GM19035 (cell line): ENCODE measurements around the gene KCNH1.

Experiments
- ATAC-seq: cut with Tn5 transposase; IDR thresholded peaks from one replicate; pipeline ENCODE4 v1.9.1; 2021; ENCODE audit not compliant: unreplicated experiment

KCNH1 gene

DNA sequence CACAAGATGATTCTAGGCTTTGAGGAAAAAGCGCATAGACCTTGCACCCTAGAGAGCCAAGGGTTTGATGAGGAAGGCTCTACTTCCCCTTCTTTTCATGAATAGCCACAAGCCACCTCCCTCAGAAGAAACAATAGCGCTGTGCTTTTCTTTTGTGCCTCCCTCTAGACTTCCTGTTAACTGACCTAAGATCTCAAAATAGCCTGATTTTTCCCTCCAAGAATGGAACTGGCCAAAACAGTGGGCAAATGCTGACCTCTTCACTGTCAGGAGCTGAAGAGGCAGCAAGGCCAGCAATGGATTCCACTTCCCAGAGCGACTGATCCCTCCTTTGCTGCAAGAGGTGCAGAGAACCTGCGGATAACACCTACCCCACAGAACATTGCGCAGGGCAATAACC lies 362.8 kb downstream of the KCNH1 start:
- ATAC-seq = no peak

DNA sequence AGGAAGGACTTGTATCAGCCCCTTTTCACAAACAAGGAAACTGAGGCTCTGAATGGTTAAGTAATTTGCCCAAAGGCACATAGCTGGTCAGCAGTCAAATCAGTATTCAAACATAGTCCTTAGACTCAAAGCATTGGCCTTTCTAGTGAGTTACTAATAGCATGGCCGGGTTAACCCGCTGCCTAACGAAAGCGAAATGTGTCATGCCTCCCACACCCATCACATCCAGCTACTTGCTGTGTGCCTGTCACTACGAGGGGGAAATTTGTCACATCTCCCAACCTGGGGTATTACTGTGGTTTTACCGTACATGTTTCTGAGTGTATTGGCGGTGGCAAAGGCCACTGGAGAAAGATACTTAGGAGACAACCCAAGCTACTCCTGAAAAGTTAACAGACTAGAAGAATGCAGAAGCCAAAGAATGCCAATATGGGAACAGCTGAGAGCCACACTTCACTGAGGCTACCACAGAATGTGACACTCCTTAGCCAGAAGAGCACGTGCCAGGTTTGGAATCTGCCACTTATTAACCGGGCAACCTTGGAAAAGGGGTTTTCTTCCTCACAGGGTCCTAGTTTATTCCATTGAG lies 363.5 kb downstream of the KCNH1 start:
- ATAC-seq = no peak

GRCh38 chr1:210769473-210769872 lies 364.5 kb downstream of the KCNH1 start:
- ATAC-seq = no peak

DNA sequence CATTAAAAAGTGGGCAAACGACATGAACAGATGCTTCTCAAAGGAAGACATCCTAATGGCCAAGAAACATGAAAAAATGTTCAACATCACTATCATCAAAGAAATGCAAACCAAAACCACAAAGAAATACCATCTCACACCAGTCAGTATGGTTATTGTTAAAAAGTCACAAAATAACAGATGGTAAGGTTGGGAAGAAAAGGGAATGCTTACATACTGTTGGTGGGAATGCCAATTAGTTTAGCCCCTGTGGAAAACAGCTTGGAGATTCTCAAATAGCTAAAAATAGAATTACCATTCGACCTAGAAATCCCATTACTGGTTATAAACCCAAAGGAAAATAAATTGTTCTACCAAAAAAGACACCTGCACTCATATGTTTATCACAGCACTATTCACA lies 369.4 kb downstream of the KCNH1 start:
- no peak for ATAC-seq

GRCh38 chr1:210758761-210759160 lies 375.2 kb downstream of the KCNH1 start:
- ATAC-seq = no peak

DNA sequence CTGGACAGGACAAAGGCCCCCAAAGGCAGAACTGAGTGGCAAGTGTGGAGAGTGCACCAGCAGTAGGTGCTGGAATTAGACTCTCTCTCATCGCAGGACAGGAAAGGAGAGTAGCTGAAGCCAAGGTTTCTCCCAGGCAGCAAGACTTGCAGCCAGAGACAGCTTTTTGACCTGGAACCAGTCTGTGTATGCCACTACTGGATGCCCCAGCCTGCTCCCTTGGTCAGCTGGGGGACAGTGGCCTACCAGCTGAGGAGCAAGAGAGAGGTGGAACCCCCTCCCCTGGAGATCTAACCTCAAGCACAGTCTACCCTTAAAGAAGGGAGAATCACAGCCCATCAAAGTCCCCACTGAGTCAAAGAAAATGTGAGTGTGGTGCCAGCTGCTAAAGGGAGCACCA lies 375.7 kb downstream of the KCNH1 start:
- ATAC-seq = no peak

- ATAC-seq = no peak
These were observed 376.3 kb downstream of the KCNH1 start for GRCh38 chr1:210757677-210758076.

DNA sequence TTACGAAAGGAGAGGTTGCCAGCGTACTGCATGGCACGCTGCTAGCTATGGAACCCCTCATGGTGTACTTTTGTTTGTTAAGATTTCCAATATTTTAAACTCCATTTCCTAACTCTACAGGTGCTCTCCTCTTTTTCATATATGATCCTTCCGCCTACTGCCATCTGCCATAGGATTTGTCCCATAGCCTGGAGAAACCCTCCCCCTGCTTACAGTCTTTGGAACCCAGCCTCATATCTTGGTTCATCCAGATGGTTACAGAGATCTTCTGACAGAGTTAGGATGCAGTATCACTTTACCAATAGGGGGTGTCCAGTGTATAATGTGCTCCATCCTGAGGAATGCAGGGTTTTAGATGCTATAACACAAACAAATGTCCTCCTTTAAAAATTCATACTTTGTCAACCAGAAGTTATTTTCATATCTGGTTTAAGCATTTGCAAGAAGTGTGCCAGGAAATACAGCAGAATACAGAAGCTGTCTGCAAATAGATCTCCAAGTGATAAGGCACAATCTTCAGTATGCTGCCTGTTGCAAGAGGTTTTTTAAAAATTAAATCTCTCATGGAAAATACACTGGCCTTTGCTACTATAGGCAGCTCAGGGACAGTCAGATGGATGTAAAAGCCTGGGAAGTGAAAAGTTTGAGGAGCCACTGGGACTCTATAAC lies 377.8 kb downstream of the KCNH1 start:
- no peak for ATAC-seq

- ATAC-seq = no peak
These were observed 378.9 kb downstream of the KCNH1 start for GRCh38 chr1:210754878-210755665.

DNA sequence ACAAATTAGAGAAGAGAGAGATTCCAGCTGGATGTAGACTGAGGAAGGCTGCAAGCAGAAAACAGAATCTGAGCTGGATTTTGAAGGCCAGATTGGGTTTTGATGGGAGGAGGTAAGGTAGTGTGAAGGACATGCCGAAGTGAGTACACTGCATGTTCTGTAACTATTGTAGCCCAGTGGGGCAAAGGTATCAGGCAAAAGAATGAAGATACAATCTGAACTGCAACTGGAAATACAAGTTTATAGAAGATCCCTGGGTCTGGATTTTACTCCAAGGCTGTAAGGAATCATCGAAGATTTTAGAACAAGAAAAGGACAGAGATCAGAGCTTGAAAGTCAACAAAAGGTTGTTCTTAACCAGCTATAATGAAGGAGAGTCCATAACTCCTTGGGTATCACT lies 382.0 kb downstream of the KCNH1 start:
- no peak for ATAC-seq

DNA sequence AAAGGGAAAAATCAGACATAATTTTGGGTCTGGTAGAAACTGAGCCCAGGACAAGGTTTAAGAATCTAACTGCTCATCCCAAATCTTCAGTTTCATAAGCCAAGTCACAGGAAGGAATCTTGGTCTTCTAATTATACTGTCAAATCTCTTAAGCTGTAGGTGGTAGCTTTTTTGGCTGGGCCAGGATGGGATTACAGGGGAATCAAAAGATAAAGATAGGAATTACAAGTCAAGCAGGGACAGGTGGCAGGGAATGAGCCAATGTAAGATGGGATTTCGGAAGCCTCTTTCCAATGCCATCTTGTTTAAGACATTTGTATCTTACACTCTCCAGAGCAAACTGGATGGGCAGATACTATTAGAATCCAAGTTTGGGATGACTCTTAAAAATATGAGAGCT lies 383.5 kb downstream of the KCNH1 start:
- ATAC-seq = no peak

DNA sequence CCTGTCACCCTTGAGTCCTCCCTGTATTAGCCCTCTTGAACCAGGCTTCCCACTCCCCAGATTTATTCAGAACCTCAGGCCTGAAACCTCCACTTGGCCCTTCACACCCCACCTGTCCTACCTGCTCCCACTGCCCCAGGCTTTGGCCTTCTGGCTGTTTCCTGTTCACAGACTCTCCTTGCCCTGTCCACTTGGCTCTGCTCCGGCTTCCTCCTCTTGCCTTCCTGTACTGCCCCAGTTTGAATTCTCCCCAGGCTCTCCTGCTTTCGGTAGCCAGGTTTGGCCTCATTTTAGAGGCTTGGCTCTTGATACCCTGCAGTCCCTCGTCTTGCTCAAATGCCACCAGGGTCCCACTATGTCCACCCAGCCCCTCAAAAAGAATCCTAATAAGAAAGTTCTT lies 385.2 kb downstream of the KCNH1 start:
- no peak for ATAC-seq

DNA sequence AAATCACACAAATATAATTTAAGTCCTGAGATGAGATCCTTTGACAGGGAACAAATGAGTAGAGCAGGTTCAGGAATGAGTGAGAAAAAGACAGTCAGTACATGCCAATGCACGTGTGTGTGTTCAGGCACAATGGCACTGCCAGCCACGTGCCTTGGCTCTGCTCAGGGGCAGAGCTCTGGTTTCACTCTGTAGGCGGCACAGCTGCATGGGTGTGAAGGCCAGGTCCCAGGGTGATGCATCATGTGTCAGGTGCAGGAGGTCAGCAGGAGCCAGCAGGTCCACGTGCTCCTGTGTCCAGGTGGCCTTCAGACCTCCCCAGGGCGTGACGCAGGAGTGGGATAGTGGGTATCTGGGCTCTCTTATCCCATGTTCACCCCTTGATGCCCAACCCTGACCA lies 386.1 kb downstream of the KCNH1 start:
- ATAC-seq = no peak

- ATAC-seq = no peak
These were observed 386.8 kb downstream of the KCNH1 start for GRCh38 chr1:210747112-210747511.

- ATAC-seq = no peak
These were observed 387.8 kb downstream of the KCNH1 start for GRCh38 chr1:210746024-210746731.

DNA sequence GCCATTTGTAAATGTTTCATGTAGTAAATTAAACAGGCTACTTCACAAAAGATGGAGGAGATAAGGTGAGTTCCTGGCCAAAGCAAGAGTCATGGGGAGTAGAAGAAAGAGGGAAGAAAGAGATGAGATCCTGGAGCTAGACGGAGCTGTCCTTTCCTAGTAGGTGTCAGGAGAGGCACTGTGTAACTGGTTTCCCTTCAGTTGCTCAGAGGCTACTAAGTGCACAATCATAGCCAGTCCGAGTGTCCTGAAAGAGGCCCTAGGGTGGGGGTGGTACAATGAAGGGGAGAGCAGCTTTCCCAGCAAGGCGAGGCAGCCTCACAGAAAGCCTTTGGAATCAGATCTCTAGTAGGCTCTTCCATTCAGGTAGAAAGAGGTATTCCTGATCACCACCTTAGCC lies 390.9 kb downstream of the KCNH1 start:
- ATAC-seq = no peak

- no peak for ATAC-seq
These were observed 392.4 kb downstream of the KCNH1 start for GRCh38 chr1:210741564-210741963.

GRCh38 chr1:210739627-210740026 lies 394.3 kb downstream of the KCNH1 start:
- ATAC-seq = no peak

DNA sequence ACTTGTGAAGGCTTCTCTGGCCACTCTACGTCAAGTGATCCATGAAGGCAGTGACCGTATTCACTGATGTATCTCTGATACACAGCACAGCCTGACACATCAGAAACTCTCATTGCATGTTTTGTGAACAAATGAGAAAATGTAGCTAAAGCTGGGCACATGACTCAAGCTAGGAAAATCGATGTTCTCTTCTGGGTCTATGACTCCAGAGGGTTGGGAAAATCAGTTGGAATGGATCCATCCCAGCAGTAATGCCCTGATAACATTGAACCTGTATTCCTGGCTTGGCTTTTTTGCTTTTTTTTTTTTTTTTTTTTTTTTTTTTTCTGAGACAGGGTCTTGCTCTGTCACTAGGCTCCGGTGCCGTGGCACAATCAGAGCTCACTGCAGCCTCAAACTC lies 395.7 kb downstream of the KCNH1 start:
- no peak for ATAC-seq

GRCh38 chr1:210736713-210737112 lies 397.2 kb downstream of the KCNH1 start:
- ATAC-seq = no peak

- ATAC-seq = no peak
These were observed 402.4 kb downstream of the KCNH1 start for GRCh38 chr1:210731597-210731996.

DNA sequence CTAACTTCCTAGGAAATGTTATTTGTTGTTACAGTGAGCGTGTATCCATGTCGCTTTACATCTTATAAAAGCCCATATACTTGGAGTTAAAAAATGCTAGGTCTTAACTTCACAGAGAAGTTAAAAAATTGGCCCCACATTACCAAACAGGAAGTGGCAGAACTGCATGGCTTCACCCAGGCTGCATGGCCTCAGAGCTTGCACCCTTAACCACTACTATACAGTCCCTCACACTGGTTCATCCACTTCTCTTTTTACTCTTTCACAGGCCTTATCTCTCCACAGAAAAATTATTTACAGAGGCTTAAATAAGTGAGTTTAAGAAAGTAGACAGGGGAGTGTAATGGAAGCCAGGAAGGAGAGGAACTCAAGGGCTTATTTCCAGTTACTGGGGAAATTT lies 402.8 kb downstream of the KCNH1 start:
- no peak for ATAC-seq
